GM12873 (cell line): ENCODE results near the gene SUGP1.

Source experiments
- TF ChIP-seq, protein P1 (sequence below): IDR thresholded peaks from 2 replicates; pipeline ENCODE4 v1.5.1; 2012; ENCODE audit warnings: low read depth, mild to moderate bottlenecking, moderate library complexity, low read length, control low read depth; ENCODE audit not compliant: insufficient read depth; ENCODE audit errors: missing control alignments

The SUGP1 gene

DNA sequence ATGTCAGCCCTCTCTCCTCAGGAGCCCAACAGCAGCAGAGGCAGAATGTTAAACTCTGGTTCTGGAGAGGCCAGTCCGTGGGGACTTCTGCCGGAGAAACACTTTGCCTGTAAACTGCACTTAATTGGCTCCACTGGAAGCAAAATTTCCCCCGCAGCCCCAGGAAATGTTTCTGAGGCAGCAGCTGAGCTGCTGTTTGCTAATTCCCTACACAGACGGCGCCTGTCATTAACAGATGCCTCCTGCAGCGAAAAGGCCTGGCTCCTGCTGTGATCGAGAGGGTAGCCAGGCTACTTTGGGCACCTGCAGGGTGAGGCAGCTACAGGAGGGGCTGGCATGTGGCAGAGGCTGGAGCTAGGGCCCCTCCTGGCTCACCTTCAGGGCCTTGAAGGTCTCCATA is 42.0 kb downstream of the SUGP1 start:
- TF ChIP-seq, protein P1, sequence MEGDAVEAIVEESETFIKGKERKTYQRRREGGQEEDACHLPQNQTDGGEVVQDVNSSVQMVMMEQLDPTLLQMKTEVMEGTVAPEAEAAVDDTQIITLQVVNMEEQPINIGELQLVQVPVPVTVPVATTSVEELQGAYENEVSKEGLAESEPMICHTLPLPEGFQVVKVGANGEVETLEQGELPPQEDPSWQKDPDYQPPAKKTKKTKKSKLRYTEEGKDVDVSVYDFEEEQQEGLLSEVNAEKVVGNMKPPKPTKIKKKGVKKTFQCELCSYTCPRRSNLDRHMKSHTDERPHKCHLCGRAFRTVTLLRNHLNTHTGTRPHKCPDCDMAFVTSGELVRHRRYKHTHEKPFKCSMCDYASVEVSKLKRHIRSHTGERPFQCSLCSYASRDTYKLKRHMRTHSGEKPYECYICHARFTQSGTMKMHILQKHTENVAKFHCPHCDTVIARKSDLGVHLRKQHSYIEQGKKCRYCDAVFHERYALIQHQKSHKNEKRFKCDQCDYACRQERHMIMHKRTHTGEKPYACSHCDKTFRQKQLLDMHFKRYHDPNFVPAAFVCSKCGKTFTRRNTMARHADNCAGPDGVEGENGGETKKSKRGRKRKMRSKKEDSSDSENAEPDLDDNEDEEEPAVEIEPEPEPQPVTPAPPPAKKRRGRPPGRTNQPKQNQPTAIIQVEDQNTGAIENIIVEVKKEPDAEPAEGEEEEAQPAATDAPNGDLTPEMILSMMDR, result no peak

DNA sequence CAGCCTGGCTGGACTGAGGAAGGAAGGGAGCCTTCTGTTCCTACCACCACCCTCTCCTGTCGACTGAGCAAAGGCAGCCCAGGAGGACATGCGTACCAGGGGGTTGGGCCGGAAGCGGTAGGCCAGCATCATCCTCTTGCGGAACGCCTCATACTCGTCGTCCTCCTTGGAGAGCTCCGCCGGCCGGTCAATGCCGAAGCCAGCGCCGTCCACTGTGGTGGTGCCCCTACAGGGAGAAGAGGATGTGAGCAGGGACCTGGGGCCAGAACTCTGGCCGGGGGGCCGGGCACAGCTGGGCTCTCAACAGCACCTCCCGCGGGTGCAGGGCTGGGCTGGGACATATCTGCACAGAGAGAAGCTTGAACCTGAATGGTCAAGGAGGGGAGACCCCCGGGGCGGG is 43.5 kb downstream of the SUGP1 start:
- TF ChIP-seq, protein P1, result no peak

DNA sequence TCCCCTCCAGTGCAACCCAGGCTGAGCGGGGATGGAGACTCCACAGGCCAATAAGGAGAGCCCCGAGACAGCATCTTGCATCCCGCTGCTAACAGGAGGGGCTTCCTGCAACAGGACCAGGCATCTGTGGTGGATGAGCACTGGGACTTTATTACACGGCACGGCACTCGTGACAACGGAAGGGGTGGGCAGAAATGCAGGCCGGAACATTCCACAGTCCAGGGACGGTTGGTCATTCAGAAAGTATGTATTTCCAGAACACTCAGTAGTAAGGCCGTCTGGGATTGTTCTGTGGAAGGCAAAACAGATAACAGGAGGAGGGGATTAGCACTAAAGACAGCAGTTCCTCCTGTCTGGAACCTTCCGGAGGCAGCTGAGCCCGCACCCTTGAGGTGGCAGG is 43.9 kb downstream of the SUGP1 start:
- TF ChIP-seq, protein P1, result no peak

DNA sequence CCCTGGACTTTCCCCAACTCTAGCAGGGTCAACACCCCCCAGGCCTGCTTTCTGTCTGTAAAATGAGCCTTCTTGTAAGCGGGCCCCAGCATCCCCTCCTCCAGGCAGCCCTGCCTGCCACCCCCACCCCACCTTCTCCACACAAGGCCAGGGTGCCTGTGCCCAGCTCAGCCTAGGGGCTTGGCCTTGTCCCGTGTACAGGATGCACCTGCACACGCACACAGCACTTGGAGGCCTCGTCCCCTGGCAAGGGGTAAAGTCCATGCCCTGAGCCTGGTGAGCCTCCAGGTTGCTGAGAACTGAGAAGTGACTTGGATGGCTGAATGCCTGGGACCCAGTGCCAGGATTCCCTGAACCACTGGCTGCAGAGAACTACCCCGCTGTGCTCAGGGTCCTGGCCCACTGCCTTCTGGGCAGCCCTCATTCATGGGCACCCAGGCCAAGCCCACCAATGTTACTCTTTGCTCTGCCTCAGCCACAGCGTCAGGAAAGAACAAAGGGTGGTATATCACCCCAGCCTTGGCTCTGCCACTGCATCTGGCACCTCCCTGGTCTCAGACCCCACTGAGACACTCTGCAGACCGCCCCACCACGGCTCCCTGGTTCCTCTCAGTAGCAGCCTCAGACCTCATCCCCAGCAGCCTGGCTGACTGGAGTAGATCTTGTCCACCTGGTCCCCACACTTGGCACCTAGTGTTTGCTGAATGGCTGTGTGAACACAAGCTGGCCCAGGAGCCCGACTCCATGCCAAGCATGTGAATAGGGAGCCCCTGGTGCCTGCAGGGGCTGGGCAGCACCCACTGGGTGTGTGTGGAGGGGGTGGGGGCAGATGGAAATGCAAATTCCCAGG is 45.4 kb downstream of the SUGP1 start:
- TF ChIP-seq, protein P1, result no peak

DNA sequence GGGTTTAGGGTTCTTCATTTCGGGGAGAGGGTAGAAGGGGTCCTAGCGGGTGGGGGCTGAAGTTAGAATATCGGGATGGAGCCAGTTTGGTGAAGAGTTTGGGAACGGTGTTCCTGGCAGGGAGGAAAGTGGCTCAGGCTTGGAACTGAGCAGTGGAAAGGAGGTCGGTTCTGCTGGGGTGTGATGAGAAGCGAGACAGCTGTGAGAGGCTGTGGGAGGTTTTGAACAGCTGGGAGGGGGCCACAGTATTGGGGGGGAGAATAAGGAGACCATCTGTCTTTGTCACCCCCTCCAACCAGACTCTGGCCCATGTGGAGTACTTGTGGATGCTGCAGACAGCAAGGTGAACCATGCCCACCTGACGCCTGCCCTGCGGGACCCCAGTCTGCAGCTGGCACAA is 46.2 kb downstream of the SUGP1 start:
- TF ChIP-seq, protein P1, result no peak

DNA sequence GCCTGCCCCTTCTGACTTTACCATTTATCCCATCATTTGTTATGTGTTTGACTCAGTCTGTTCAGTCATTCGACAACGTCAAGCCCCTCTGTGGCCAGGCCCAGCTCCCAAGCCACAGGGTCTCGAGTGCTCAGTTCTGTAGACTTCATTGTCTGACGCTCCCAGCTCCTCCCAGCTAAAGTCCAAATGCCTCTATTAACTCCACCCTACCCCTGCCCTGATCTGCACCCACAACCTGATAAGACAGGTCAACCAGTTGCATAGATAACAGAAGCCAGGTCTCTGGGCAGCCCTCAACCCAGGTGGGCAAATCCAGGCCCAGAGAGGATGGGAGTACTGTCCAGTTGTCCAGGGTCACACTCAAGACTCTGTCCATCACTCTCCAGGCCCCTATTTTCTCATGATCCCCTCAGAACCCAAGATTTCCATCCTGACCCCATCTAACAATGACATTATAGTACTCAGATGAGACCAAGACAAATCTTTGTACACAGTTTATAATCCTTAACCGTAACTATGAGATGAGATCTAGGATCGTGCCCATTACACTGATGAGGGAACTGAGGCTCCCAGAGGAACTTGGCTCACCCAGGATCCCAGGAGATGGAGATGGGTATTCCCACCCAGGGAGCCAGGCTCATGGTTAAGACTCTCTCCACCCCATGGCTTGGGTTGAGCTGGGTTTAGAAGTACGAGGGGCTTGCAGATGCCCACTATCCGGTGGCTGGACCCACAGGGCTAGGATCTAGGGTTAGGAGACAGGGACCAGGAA is 48.3 kb downstream of the SUGP1 start:
- TF ChIP-seq, protein P1, result no peak
